ENCODE data around the gene KRTAP10-7. TPM values are rescaled to one million over a fixed set of nuclear protein-coding genes. Genes with fewer than 3 reads are reported as not detected.

Gene KRTAP10-7
- total RNA-seq, 3 donors from 2014 or later = not detected

DNA sequence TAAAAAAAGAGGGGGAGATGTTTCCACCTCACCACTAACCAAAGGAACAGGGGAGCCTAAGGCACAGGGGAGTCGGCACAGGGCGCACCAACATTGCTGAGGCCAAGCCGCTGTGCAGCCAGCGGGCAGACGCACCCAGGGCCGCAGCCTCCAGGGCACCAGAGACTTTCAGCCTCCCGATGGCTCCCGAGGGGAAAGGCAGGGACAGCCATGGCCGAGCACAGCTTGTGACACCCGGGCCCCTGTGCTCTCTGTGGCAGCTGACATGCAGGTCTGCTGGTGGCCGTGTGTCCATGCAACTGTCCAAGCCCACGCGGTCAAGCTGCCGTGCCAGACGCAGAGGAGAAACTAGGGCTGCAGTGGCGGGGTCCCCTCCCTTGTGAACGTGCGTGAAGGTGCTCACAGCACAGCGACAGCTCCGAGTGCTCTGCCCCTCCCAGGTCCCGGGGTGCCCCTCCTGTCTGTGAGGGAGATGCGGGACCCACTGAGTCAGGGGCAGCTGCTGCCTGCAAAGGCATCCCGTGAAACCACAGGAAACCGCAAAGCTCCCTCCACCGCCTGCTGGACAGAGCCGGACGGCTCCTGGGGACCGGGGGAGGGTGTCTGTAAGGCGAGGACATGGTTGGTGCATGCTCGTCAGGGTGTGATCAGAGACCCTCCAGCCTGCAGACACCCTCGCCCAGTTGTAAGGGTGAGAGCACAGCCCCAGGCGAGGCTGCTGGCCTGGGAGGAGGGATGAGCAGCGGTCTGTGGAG is 48.3 kb downstream of the KRTAP10-7 start:
- no peak overlapping the region for H3K4me3 ChIP-seq
- no peaks in the 10 kb centered on the region for H3K36me3 ChIP-seq (ENCODE audit: low read depth)
- ATAC-seq (no peak), DNase-seq (no peak)
- intact Hi-C loops (cut with DNase I, micrococcal nuclease) = no loop called here
- no peaks in the 10 kb centered on the region for H3K4me1 ChIP-seq (ENCODE audit: low read depth)
- peaks cover 3% of the 10 kb centered on the region for H3K9me3 ChIP-seq
- TF ChIP-seq, protein P1, sequence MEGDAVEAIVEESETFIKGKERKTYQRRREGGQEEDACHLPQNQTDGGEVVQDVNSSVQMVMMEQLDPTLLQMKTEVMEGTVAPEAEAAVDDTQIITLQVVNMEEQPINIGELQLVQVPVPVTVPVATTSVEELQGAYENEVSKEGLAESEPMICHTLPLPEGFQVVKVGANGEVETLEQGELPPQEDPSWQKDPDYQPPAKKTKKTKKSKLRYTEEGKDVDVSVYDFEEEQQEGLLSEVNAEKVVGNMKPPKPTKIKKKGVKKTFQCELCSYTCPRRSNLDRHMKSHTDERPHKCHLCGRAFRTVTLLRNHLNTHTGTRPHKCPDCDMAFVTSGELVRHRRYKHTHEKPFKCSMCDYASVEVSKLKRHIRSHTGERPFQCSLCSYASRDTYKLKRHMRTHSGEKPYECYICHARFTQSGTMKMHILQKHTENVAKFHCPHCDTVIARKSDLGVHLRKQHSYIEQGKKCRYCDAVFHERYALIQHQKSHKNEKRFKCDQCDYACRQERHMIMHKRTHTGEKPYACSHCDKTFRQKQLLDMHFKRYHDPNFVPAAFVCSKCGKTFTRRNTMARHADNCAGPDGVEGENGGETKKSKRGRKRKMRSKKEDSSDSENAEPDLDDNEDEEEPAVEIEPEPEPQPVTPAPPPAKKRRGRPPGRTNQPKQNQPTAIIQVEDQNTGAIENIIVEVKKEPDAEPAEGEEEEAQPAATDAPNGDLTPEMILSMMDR (IDR thresholded peaks at IDR 0.05) = no peak

DNA sequence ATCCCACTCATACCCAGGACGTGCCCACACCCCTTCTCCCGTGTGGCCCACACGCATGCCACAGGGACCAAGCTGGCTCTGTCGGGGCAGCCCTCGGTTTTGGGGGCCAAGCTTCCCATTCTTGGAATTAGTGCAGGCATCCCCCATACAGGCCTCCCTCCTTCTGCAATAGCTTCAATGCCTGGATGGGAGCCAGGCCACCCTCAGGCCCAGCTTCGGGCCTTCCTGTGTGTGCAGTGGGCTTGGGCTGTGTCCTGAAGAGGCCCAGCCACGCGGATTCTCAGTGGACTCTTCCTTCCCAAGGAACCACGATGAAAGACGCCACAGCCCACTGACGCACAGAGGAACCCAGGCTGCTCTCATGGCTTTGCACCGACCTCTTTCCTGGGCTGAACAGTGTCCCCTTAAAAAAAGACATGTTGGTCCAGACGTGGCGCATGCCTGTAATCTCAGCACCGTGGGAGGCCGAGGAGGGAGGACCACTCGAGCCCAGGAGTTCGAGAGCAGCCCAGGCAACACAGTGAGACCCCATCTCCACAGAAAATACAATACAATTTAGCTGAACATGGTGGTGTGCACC is 49.2 kb downstream of the KRTAP10-7 start:
- ATAC-seq (no peak), DNase-seq (no peak)
- Histone ChIP-seq H3K4me3 (no peak overlapping the region), H3K4me1 (ENCODE audit: low read depth) (no peaks in the 10 kb centered on the region), H3K9me3 (peaks cover 3% of the 10 kb centered on the region), H3K36me3 (ENCODE audit: low read depth) (no peaks in the 10 kb centered on the region)
- intact Hi-C loops (cut with DNase I, micrococcal nuclease) = no loop called here
- TF ChIP-seq, protein P1 (IDR thresholded peaks at IDR 0.05) = no peak

DNA sequence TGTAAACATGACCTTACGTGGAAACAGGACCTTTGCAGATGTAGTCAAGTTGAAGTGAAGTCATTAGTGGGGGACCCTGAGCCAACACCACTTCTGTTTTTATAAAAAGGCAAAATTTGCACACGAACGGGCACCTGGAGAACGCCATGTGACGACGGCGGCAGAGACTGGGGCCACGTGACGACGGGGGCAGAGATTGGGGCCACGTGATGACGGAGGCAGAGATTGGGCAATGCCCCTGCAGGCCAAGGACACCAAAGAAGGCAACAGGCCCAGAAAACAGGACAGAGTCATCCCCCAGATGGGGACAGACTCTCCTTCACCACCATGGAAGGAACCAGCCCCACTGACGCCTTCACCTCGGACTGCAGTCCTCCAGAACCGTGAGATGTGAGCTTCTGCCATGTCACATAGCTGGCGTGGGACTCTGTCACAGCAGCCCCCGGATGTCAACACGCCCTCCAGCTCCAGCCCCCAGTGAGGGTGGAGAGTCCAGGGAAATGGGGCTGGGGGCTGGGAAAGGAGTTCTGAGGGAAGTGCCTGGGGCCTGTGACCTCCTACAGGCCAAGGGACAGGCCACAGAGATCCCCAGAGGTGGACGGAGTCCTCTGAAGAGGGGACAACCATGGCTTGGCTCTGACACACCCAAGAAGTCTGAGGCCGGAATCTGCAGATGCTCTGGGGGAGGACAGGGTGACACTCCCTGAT is 50.0 kb downstream of the KRTAP10-7 start:
- H3K4me3 ChIP-seq = no peak overlapping the region
- DNase-seq (no peak), ATAC-seq (no peak)
- intact Hi-C loops (cut with DNase I, micrococcal nuclease) = no loop called here
- no peaks in the 10 kb centered on the region for H3K9me3 ChIP-seq
- H3K4me1 ChIP-seq (ENCODE audit: low read depth) = no peaks in the 10 kb centered on the region
- TF ChIP-seq, protein P1 (IDR thresholded peaks at IDR 0.05) = no peak
- no peaks in the 10 kb centered on the region for H3K36me3 ChIP-seq (ENCODE audit: low read depth)

DNA sequence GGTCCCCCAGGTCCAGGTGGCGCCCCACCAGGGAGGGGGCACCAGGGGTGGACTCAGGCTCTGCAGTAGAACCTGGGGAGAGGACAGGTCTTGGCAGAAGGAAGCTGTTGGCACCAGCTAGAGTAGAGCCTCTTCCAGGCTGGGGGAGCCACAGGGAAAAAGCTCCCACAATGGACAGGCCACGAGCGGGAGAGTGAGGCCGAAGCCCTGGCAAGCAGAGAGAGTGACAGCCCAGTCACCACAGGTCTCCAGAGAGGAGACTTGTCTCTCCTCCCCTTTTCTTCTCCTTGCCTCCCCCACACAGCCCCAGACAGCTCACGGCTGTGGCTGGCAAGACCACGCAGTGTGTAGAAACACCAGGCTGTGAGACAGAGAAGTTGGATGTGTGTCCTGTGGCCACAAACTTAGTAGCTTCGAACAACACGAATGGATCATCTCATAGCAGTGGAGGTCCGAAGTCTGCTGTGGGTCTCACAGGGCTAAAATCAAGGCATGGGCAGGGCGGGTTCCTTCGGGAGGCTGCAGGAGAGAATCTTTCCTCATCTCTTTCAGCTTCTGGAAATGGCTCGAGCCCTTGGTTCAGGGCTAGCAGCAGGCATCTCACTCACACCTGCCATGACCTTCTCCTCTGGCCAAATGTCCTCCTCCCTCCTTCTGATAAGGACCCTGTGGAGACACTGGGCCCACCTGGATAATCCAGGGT is 50.7 kb downstream of the KRTAP10-7 start:
- DNase-seq (no peak), ATAC-seq (no peak)
- Histone ChIP-seq H3K9me3 (no peaks in the 10 kb centered on the region), H3K36me3 (ENCODE audit: low read depth) (no peaks in the 10 kb centered on the region), H3K4me1 (ENCODE audit: low read depth) (no peaks in the 10 kb centered on the region), H3K4me3 (no peak overlapping the region)
- TF ChIP-seq, protein P1 (IDR thresholded peaks at IDR 0.05) = no peak
- intact Hi-C loops (cut with DNase I, micrococcal nuclease) = no loop called here

Other genes starting within 250 kb of the KRTAP10-7 start
- gene TRPM2, start 247.0 kb upstream of the KRTAP10-7 start, total RNA-seq = 10 to 100 TPM in 1 of 3 donors, 1 to 10 TPM in 2; 1.5 to 10.3 (median 7.2) TPM
- gene LRRC3, start 145.1 kb upstream of the KRTAP10-7 start, total RNA-seq = 10 to 100 TPM in 1 of 3 donors, 1 to 10 TPM in 2; 2.1 to 17.9 (median 2.7) TPM
- not detected for gene KRTAP10-1, start 60.4 kb upstream of the KRTAP10-7 start, total RNA-seq
- gene KRTAP10-2, start 49.1 kb upstream of the KRTAP10-7 start, total RNA-seq = not detected
- not detected for gene KRTAP10-3, start 41.8 kb upstream of the KRTAP10-7 start, total RNA-seq
- not detected for gene KRTAP10-4, start 26.9 kb upstream of the KRTAP10-7 start, total RNA-seq
- gene KRTAP10-5, start 20.0 kb upstream of the KRTAP10-7 start, total RNA-seq = not detected
- not detected for gene KRTAP10-6, start 8.1 kb upstream of the KRTAP10-7 start, total RNA-seq
- not detected for gene KRTAP10-8, start 11.5 kb downstream of the KRTAP10-7 start, total RNA-seq
- not detected for gene KRTAP10-9, start 26.5 kb downstream of the KRTAP10-7 start, total RNA-seq
- not detected for gene KRTAP10-10, start 36.8 kb downstream of the KRTAP10-7 start, total RNA-seq
- not detected for gene KRTAP10-11, start 45.8 kb downstream of the KRTAP10-7 start, total RNA-seq
- not detected for gene KRTAP12-4, start 54.1 kb downstream of the KRTAP10-7 start, total RNA-seq
- gene KRTAP12-3, start 57.3 kb downstream of the KRTAP10-7 start, total RNA-seq = not detected
- gene KRTAP12-2, start 66.3 kb downstream of the KRTAP10-7 start, total RNA-seq = not detected
- gene KRTAP12-1, start 81.6 kb downstream of the KRTAP10-7 start, total RNA-seq = not detected
- gene KRTAP10-12, start 96.6 kb downstream of the KRTAP10-7 start, total RNA-seq = not detected
- gene TSPEAR, start 111.0 kb downstream of the KRTAP10-7 start, total RNA-seq = under 1 TPM in 1 of 3 donors, not detected in 2; 0.28 TPM
- 10 to 100 TPM; 64.2 to 85.4 (median 66.8) TPM for gene UBE2G2, start 201.2 kb downstream of the KRTAP10-7 start, total RNA-seq
- gene SUMO3, start 217.5 kb downstream of the KRTAP10-7 start, total RNA-seq = 10 to 100 TPM; 68.9 to 76.9 (median 69.4) TPM

All from mucosa of descending colon (tissue), 3 donors.